K562 (cell line): ENCODE measurements around the gene SLC9A1. TPM values are rescaled to one million over a fixed set of nuclear protein-coding genes. Genes with fewer than 3 reads are reported as not detected.
A peak's percentile ranks its signal among the peaks of the same experiment; 100 is the strongest.

Experiments
- ARNT ChIP-seq, 2 experiments: fragments of 450-650 bp; IDR thresholded peaks; 2 replicates each; pipeline ENCODE4 v1.6.1; 2016; ENCODE audit warnings: mild to moderate bottlenecking in 1 of 2
- ILK ChIP-seq: fragments of 450-650 bp; IDR thresholded peaks from 2 replicates; pipeline ENCODE4 v1.6.1; 2016; ENCODE audit warnings: missing genetic modification characterization, low read depth, mild to moderate bottlenecking, missing compliant biosample characterization, moderate library complexity, borderline replicate concordance
- MTA3 ChIP-seq: fragments of 450-650 bp; formaldehyde crosslinking; IDR thresholded peaks from 2 replicates; pipeline ENCODE4 v1.6.1; 2017; ENCODE audit warnings: mild to moderate bottlenecking, borderline replicate concordance
- NKRF ChIP-seq: fragments of 450-650 bp; IDR thresholded peaks from 2 replicates; pipeline ENCODE4 v1.6.1; 2016; ENCODE audit warnings: borderline replicate concordance
- PHF8 ChIP-seq: fragments of 200-600 bp; sonication (generic); IDR thresholded peaks from 2 replicates; pipeline ENCODE4 v1.6.1; 2012; ENCODE audit warnings: mixed run types, mild to moderate bottlenecking, inconsistent platforms, low read length, moderate library complexity, borderline replicate concordance
- POLR3A ChIP-seq: IDR thresholded peaks from 2 replicates; pipeline ENCODE4 v1.6.1; 2011; ENCODE audit warnings: borderline replicate concordance, mild to moderate bottlenecking, moderate library complexity; ENCODE audit not compliant: insufficient read length, insufficient read depth; ENCODE audit errors: extremely low read depth
- RAD21 ChIP-seq, 2 experiments: fragments of 250-450 bp in 1 of 2; fragments of 450-650 bp in 1 of 2; sonication (Bioruptor Pico) in 1 of 2; formaldehyde crosslinking in 1 of 2; IDR thresholded peaks in 1 of 2; conservative IDR thresholded peaks in 1 of 2; 2 replicates each; pipeline versions ENCODE4 v1.4.0 to v1.8.0; 2020 to 2022; ENCODE audit warnings: mild to moderate bottlenecking in 2 of 2, moderate library complexity in 1 of 2
- SPI1 ChIP-seq: IDR thresholded peaks from 2 replicates; pipeline ENCODE4 v1.6.1; 2011; ENCODE audit warnings: low read depth, low read length, control low read depth, borderline replicate concordance
- SREBF2 ChIP-seq: sonication (generic); formaldehyde crosslinking; IDR thresholded peaks from 2 replicates; pipeline ENCODE4 v1.4.0; 2020; ENCODE audit warnings: mild to moderate bottlenecking, missing genetic modification reagents
- TOE1 ChIP-seq, 2 experiments: fragments of 450-650 bp in 1 of 2; sonication (generic) in 1 of 2; formaldehyde crosslinking in 1 of 2; IDR thresholded peaks; 2 replicates each; pipeline versions ENCODE4 v1.7.1 to v1.8.0; 2016 to 2022; ENCODE audit warnings: borderline replicate concordance in 2 of 2, mild to moderate bottlenecking in 2 of 2, antibody characterized with exemption in 1 of 2, inconsistent platforms in 1 of 2, low read depth in 1 of 2, missing genetic modification reagents in 1 of 2, moderate library complexity in 1 of 2
- TRIM24 ChIP-seq, 2 experiments: fragments of 450-650 bp; IDR thresholded peaks; 2 replicates each; pipeline ENCODE4 v1.6.1; 2016
- VEZF1 ChIP-seq: fragments of 200-800 bp; sonication (Bioruptor generic); IDR thresholded peaks from 2 replicates; pipeline ENCODE4 v1.6.1; 2017; ENCODE audit warnings: missing genetic modification characterization, missing compliant biosample characterization
- ZBTB9 ChIP-seq: fragments of 450-650 bp; formaldehyde crosslinking; IDR thresholded peaks from 2 replicates; pipeline ENCODE4 v1.4.0; 2020; ENCODE audit warnings: mild to moderate bottlenecking, moderate library complexity
- ZNF316 ChIP-seq: fragments of 450-650 bp; IDR thresholded peaks from 2 replicates; pipeline ENCODE4 v1.6.1; 2016
- ZNF592 ChIP-seq: fragments of 450-650 bp; IDR thresholded peaks from 2 replicates; pipeline ENCODE4 v1.6.1; 2017; ENCODE audit warnings: antibody characterized with exemption, mild to moderate bottlenecking
- polyA plus RNA-seq, 8 experiments: library from polyadenylated mRNA; depleted of rRNA in 4 of 8; stranded (reverse) in 5 of 8; unstranded in 3 of 8; fragments of >200 nt; fragmentation: Nextera tagmentation in 2 of 8; fragmentation: Illumina TruSeq in 1 of 8; extraction: Ambion mirVana in 2 of 8; extraction: Trizol in 1 of 8; gene quantifications; 2 replicates each; pipeline versions ENCODE4 v1.2.1 to v1.2.3, GENCODE V29; 2011 to 2014; ENCODE audit warnings: inconsistent platforms in 1 of 8, missing spikeins in 1 of 8
- total RNA-seq, 7 experiments: library from RNA; depleted of rRNA in 6 of 7; stranded (reverse); fragments of >200 nt in 6 of 7; fragmentation: Illumina TruSeq in 2 of 7; extraction: Trizol in 2 of 7; gene quantifications; 2 replicates each; pipeline versions ENCODE4 v1.2.1 to v1.2.3, GENCODE V29; 2011 to 2021; ENCODE audit warnings: low replicate concordance in 1 of 7

SLC9A1 gene
- total and polyA plus RNA-seq, 9 of the 15 experiments (the other 6 are each of a cell fraction or from before 2014, with no cell fraction given) = 0.59 to 14.4 (median 2.0) TPM

GRCh38 chr1:27154991-27155781 lies at the start of gene SLC9A1 (continued):
- TF ChIP-seq VEZF1 (peak; percentile 63), ZBTB9 (CRISPR knock-in tag) (peak; percentile 69; the same call in 1 of the 2 replicates), RAD21 (CRISPR knock-in tag; conservative IDR thresholded peaks at IDR 0.05 in 1 of 2, IDR thresholded peaks at IDR 0.05 in 1 of 2) (peak; percentile 14 to 39; a peak in 2 of 4 replicates), ZNF316 (peak; percentile 22; the same call in 1 of the 2 replicates), ZNF592 (peak; percentile 78), SPI1 (0 out of 2 replicates have a peak, but pooled peaks have one; percentile 44), TOE1 (IDR thresholded peaks at IDR 0.05; ENCODE audit: borderline replicate concordance) (peak; percentile 77), TOE1 (CRISPR knock-in tag; IDR thresholded peaks at IDR 0.05; ENCODE audit: borderline replicate concordance, low read depth) (no peak), TRIM24 (IDR thresholded peaks at IDR 0.05) (peak; percentile 87), MTA3 (peak; percentile 99), ILK (no peak), POLR3A (no peak), PHF8 (peak; percentile 92), SREBF2 (no peak), ARNT (IDR thresholded peaks at IDR 0.05) (peak; percentile 63 to 95; a peak in 2 of 4 replicates), NKRF (peak; percentile 14; the same call in 1 of the 2 replicates)
